HG03064 (cell line): ENCODE data around the gene SRSF9.
"Not testable (repeated sequence)": the region's sequence is repeated elsewhere in the genome, so short reads cannot be mapped to it uniquely, and the experiment has no call there.

ENCODE experiments used
- ATAC-seq: cut with Tn5 transposase; IDR thresholded peaks from one replicate; pipeline ENCODE4 v1.9.1; 2021; ENCODE audit warnings: low read depth; ENCODE audit not compliant: unreplicated experiment

The SRSF9 gene

GRCh38 chr12:120469450-120470149 lies at the start of gene SRSF9:
SRSF9 (minus strand) TSS chr12:120469748; CDS start chr12:120469609, 139 bp downstream.
- ATAC-seq, result peak; percentile 78

GRCh38 chr12:120519324-120519723 lies 49.8 kb upstream of the SRSF9 start:
- ATAC-seq, result not testable (repeated sequence)

- no peak for ATAC-seq
Measured at GRCh38 chr12:120515496-120515895, 45.9 kb upstream of the SRSF9 start.

DNA sequence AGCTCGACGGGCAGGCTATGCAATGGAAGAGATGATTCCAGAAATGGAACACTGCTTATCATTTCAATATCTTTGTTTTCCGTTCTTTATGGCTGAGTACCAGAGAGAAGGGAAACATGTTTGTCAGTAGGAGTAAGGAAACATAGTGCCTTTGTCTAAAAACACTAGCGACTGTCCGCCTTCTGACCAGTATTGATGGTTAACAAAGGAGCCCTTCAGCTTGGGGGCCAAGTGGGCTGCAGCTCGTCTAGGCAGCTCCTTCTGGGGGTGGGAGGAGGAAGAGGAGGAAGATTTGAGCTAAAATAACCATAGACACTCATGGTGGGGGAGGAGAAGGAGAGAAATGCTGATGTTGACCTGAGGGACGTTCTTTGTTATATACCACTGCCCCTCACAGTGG lies 44.5 kb upstream of the SRSF9 start:
- ATAC-seq, result no peak

DNA sequence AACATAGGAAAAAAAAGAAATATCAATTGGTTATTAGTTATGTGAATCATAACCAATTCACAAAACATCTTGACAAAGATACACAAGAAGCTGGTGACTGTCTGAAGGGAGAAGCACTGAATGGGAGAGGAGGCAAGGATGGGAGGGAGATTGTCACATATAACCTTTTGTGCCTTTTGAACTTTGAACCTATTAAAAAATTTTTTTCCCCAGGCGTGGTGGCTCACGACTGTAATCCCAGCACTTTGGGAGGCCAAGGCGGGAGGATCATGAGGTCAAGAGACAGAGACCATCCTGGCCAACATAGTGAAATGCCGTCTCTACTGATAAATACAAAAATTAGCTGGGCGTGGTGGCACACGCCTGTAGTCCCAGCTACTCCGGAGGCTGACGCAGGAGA lies 39.0 kb upstream of the SRSF9 start:
- ATAC-seq, result no peak

GRCh38 chr12:120504587-120504986 lies 35.0 kb upstream of the SRSF9 start:
- ATAC-seq, result no peak

GRCh38 chr12:120500581-120500980 lies 31.0 kb upstream of the SRSF9 start:
- ATAC-seq, result no peak

DNA sequence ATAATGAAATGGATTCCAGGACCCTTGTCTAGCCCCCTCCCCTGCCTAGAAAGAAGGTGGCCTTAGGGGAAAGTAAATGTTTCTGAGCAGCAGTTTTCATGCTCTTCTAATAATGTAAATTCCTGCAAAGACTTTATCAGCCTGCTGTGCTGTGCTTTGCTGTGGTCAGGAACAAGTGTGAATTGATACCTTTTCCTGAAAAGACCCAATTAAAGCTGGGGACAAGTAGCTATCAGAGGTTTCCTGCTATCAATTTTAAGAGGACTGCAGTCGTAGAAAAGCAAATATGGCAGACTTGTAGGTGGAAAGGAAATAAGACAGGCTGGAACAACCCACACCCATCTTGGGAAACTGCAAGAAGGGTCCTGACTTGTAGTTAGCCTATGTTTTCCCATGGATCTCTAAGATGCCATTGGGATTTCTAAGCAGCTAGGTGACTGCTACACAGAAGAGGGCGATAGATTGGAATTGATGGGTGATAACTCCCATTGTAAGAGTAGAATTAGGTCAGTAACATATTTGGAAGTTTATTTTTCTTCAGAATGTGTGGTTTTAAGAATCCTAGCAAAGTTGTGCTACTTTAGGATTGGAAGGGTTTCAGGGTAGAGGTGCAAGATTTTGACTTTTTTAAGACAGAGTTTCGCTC lies 29.4 kb upstream of the SRSF9 start:
- ATAC-seq, result no peak

GRCh38 chr12:120497524-120498150 lies 28.1 kb upstream of the SRSF9 start:
- no peak for ATAC-seq

DNA sequence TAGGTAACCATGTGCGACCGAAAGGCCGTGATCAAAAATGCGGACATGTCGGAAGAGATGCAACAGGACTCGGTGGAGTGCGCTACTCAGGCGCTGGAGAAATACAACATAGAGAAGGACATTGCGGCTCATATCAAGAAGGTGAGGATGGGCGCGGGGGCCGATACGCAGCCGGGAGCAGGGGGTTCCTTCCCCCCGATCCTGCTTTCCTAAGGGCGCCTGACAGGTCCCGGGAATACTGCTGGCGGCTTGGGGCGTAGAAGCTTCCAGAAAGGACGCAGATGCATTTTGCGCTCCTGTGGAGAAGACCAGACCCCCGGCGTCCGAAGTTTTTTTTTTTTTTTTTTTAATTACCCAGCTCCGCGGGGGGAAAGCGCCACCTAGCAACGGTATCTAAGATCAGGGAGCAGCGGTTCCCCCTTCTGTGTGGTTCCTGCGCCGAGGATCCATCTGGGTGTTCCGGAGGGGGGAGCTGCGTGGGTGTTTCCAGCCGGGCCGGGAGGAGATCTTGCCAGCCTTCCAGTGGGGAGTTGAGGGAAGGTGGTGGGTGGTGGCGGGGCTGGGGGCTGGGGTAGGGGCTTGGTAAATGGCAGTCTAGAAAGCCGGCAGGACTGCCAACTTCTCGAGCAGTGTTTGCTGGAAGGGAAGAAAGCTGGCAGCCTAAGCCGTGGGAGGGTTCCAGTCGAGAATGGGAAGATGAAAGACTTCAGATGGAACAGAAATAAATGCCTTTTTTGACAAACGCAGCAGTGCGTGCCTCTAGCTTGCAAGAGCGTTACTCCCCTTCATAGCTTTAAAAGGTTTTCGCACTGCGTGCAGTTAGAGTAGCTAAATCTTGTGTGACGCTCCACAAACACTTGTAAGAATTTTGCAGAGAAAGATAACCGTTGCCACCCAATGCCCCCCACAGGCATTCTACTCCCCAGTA lies 27.1 kb upstream of the SRSF9 start:
- ATAC-seq, result peak; percentile 14

DNA sequence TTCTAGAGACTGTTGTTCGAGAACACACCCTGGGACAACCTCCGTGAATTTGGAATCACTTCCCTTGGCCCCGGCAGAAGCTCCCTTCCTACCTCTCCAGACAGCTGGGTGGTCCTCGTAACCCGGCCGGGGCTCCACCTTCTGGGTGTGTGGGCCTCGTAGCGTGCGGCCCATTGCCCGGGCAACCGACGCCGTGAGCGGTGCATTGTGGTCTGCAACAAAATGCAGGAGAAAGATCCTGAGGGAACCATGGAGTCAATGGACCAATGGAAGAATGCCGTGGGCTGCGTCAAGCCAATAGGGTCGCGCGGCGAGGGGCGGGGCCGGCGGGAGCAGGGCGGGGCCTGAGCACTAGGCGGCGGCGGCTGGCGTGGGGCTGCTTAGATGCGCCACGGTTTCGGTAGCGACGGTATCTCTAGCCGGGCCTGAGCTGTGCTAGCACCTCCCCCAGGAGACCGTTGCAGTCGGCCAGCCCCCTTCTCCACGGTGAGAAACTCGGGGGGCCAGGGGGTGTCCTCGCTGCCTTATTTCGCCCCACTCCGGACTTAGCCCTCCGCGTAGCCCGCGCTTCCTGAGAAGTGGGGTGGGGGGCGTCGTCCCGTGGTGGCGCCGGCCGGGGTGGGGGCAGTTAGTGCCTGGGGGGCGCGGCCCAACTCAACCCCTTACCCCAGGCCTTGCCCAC lies 26.3 kb upstream of the SRSF9 start, which contains the start of gene DYNLL1:
TSS of gene DYNLL1 (plus strand) at position 383 of the 682 bp plus-strand sequence. CDS start 309 bp downstream, outside the sequence.
- ATAC-seq, result peak; percentile 84

DNA sequence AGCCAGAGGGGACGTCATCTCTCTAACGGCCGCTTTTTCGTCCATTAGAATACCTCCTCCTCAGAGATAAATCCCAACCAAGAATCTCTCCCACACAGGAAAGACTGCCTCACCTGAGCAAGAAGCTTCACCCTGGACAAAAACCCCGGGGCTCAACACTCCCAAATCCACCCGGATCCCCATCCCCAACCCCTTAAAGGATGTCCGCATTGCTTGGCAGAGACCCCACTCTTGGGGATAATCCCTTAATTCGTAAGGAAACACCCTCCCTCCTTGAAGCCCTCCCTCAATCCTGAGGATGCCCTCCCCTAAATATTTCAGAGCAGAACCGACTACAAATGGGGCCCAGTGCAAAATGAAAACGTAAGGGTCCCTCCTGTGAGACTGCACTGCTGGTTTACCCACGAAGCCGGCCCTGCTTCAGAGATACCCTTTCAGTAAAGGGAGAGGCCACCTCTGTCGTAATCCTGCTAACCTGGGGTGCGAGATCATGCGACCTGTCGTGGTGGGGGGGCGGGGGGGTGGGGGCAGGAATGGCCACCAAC lies 25.7 kb upstream of the SRSF9 start:
- ATAC-seq, result no peak

GRCh38 chr12:120490833-120491512 lies 21.4 kb upstream of the SRSF9 start:
- no peak for ATAC-seq

GRCh38 chr12:120490325-120490724 lies 20.8 kb upstream of the SRSF9 start:
- no peak for ATAC-seq

DNA sequence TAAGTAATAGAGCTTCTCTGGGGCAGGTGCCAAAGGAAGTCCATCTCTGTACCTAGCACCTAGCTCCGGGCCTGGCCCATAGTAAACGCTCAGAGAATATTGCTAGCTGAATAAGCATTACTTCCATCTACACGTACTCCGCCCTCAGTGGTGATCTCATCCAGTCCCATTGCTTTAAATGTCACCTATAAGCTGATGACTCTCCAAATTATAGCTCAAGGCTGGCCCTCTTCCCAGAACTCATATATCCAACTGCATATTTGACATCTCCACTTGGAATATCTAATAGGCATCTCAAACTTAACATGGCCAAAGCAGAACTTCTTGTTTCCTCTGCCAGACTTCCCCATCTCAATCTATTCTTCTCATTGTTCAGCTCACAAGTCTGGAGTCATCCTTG lies 19.5 kb upstream of the SRSF9 start:
- ATAC-seq, result no peak

- ATAC-seq, result no peak
Measured at GRCh38 chr12:120488057-120488640, 18.6 kb upstream of the SRSF9 start.

GRCh38 chr12:120487552-120487951 lies 18.0 kb upstream of the SRSF9 start:
- ATAC-seq, result not testable (repeated sequence)

- ATAC-seq, result no peak
Measured at GRCh38 chr12:120485961-120486881, 16.7 kb upstream of the SRSF9 start.
